Activated CD4-positive, alpha-beta memory T cell treated with anti-CD3 and anti-CD28 coated beads, Interleukin-2, amount 10 ng/mL, durations not matched to agents 7 days and 5 days (primary cell): ENCODE measurements around the gene TMEM178A. TPM values are rescaled to one million over a fixed set of nuclear protein-coding genes. Genes with fewer than 3 reads are reported as not detected.

ENCODE experiments used
- CTCF ChIA-PET: fragments of 350-600 bp; sonication (Branson Sonifier 250); formaldehyde crosslinking; loops from one replicate; lab custom pipeline; 2021; ENCODE audit warnings: antibody characterized with exemption, inconsistent platforms; lab: Charles Lee
- POLR2A ChIA-PET: fragments of 350-600 bp; sonication (Branson Sonifier 250); formaldehyde crosslinking; loops from one replicate; lab custom pipeline; 2021; ENCODE audit warnings: antibody characterized with exemption; lab: Charles Lee
- DNase-seq: peaks from one replicate; pipeline ENCODE4 v3.0.0-alpha.2; 2020
- H3K27ac Mint-ChIP-seq: one replicate; pipeline ENCODE4 v1.8.0; 2021; ENCODE audit warnings: mild to moderate bottlenecking, mixed read lengths
- H3K27me3 Mint-ChIP-seq: one replicate; pipeline ENCODE4 v1.8.0; 2021; ENCODE audit warnings: mixed read lengths
- H3K36me3 Mint-ChIP-seq: one replicate; pipeline ENCODE4 v1.8.0; 2021; ENCODE audit warnings: low read depth, mixed read lengths
- H3K4me1 Mint-ChIP-seq: one replicate; pipeline ENCODE4 v1.8.0; 2021; ENCODE audit warnings: mixed read lengths
- H3K4me3 Mint-ChIP-seq: one replicate; pipeline ENCODE4 v1.8.0; 2021; ENCODE audit warnings: mild to moderate bottlenecking, mixed read lengths
- H3K9me3 Mint-ChIP-seq: one replicate; pipeline ENCODE4 v1.8.0; 2021; ENCODE audit warnings: mixed read lengths
- total RNA-seq, 2 experiments: library from RNA; stranded (reverse); gene quantifications; one replicate each; pipeline ENCODE4 v1.2.3, GENCODE V29; 2021

TMEM178A gene
- total RNA-seq, 2 experiments from 2014 or later, result 0.43 TPM

DNA sequence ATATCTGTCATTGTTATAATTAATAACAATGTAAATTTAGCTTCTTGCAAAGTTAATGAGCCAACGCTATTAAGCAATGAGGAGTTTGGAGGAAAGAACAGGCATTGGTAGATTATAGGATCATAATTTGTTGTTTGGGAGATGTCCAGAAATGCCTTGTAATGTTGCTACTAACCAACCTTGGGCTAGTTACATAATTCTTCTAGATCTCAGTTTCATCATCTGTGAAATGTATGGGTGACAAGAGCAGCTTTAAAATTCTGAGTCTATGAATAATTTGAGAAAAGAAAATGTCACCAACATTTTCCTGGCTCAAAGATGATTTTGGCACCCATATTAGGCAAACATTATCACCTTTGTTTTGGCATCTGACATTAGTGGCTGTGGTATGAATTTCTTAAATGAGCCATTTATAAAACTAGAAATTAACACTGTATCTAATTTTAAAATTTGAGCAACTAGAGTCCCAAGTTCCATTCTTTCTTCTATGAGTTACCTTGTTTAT is 2.9 kb downstream of the TMEM178A start:
- DNase-seq, result no peak
- POLR2A ChIA-PET, result no interaction called here
- Mint-ChIP-seq H3K4me1 (peaks cover 13% of the 10 kb centered on the region), H3K9me3 (no peaks in the 10 kb centered on the region), H3K36me3 (peaks cover 5% of the 10 kb centered on the region), H3K27me3 (peaks cover 65% of the 10 kb centered on the region), H3K27ac (no peak overlapping the region), H3K4me3 (no peak overlapping the region)
- CTCF ChIA-PET, result no interaction called here

DNA sequence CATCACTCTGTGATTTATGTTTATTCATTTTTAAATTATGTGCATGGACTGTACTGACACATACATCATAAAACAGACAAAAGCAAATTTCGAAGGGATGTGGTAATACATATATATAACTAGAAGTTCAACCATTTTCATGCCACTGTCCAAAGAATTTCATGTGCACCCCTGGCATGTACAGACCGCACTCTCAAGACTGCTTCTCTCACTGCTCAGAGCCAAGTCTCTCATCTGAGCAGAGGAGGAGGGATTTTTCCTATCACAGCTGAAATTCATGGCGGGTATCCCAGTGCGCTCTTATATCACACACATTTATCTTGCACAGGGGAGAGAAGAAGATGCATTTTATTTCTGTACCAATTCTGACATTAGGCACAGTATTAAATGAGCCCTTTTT is 5.9 kb downstream of the TMEM178A start:
- H3K27ac Mint-ChIP-seq, result no peak overlapping the region
- no peak overlapping the region for H3K4me3 Mint-ChIP-seq
- peaks cover 4% of the 10 kb centered on the region for H3K4me1 Mint-ChIP-seq
- POLR2A ChIA-PET, result no interaction called here
- H3K27me3 Mint-ChIP-seq, result peaks cover 46% of the 10 kb centered on the region
- no peaks in the 10 kb centered on the region for H3K9me3 Mint-ChIP-seq
- DNase-seq, result no peak
- H3K36me3 Mint-ChIP-seq, result peaks cover 2% of the 10 kb centered on the region
- CTCF ChIA-PET, result no interaction called here

GRCh38 chr2:39673018-39673417 is 7.3 kb downstream of the TMEM178A start:
- no peak overlapping the region for H3K4me3 Mint-ChIP-seq
- POLR2A ChIA-PET, result no interaction called here
- DNase-seq, result no peak
- H3K36me3 Mint-ChIP-seq, result no peaks in the 10 kb centered on the region
- CTCF ChIA-PET, result no interaction called here
- no peaks in the 10 kb centered on the region for H3K4me1 Mint-ChIP-seq
- H3K9me3 Mint-ChIP-seq, result no peaks in the 10 kb centered on the region
- no peak overlapping the region for H3K27ac Mint-ChIP-seq
- peaks cover 42% of the 10 kb centered on the region for H3K27me3 Mint-ChIP-seq

DNA sequence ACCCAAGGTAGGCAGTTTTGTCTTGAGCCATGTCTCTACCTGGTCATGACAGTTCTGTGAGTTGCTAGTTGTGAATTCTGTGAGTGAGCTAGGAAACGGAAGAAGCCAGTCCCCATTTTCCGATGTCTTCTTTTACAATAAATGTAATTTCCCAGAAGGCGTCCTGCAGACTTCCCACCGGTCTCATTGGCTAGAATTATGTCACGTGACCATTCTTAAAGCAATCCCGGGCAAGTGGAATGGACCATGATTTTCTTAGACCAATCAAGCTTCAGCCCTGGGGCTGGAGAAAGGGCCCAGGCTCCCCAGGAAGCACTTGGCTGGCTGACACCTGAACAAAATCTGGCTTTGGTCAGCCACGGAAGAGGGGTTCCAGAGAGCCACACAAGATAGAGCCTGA is 10.6 kb downstream of the TMEM178A start:
- Mint-ChIP-seq H3K27ac (no peak overlapping the region), H3K4me3 (no peak overlapping the region), H3K36me3 (no peaks in the 10 kb centered on the region), H3K27me3 (peaks cover 30% of the 10 kb centered on the region), H3K4me1 (no peaks in the 10 kb centered on the region), H3K9me3 (no peaks in the 10 kb centered on the region)
- POLR2A ChIA-PET, result no interaction called here
- DNase-seq, result no peak
- CTCF ChIA-PET, result no interaction called here

DNA sequence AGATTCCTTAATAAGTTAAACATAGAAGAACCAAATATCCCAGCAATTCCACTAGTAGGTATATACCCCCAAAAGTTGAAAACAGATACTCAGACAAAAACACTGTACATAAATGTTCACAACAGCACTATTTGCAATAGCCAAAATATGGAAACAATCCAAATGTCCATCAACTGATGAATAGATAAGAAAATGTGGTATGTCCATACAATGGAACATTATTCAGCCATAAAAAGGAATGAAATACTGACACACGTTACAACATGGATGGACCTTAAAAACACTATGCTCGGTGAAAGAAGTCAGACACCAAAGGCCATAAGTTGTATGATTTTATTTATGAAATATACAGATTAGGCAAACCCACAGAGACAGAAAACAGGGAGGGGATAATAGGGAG is 12.5 kb downstream of the TMEM178A start:
- no peaks in the 10 kb centered on the region for H3K4me1 Mint-ChIP-seq
- H3K36me3 Mint-ChIP-seq, result no peaks in the 10 kb centered on the region
- H3K4me3 Mint-ChIP-seq, result no peak overlapping the region
- no peak for DNase-seq
- H3K9me3 Mint-ChIP-seq, result no peaks in the 10 kb centered on the region
- H3K27me3 Mint-ChIP-seq, result peaks cover 22% of the 10 kb centered on the region
- H3K27ac Mint-ChIP-seq, result no peak overlapping the region
- POLR2A ChIA-PET, result no interaction called here
- CTCF ChIA-PET, result no interaction called here

- no peaks in the 10 kb centered on the region for H3K4me1 Mint-ChIP-seq
- H3K27me3 Mint-ChIP-seq, result peaks cover 27% of the 10 kb centered on the region
- ChIA-PET CTCF (no interaction called here), POLR2A (no interaction called here)
- H3K27ac Mint-ChIP-seq, result no peak overlapping the region
- no peaks in the 10 kb centered on the region for H3K9me3 Mint-ChIP-seq
- no peak for DNase-seq
- H3K4me3 Mint-ChIP-seq, result no peak overlapping the region
- H3K36me3 Mint-ChIP-seq, result no peaks in the 10 kb centered on the region
Measured at GRCh38 chr2:39679805-39680204, 14.1 kb downstream of the TMEM178A start.

GRCh38 chr2:39682066-39682692 is 16.5 kb downstream of the TMEM178A start:
- Mint-ChIP-seq H3K4me3 (no peak overlapping the region), H3K27ac (no peak overlapping the region), H3K27me3 (peaks cover 29% of the 10 kb centered on the region), H3K36me3 (no peaks in the 10 kb centered on the region), H3K4me1 (no peaks in the 10 kb centered on the region), H3K9me3 (no peaks in the 10 kb centered on the region)
- POLR2A ChIA-PET, result no interaction called here
- CTCF ChIA-PET, result no interaction called here
- DNase-seq, result no peak

GRCh38 chr2:39683022-39683699 is 17.4 kb downstream of the TMEM178A start:
- CTCF ChIA-PET, result no interaction called here

GRCh38 chr2:39684464-39684863 is 18.7 kb downstream of the TMEM178A start:
- Mint-ChIP-seq H3K4me3 (no peak overlapping the region), H3K27ac (no peak overlapping the region), H3K27me3 (peaks cover 22% of the 10 kb centered on the region), H3K9me3 (no peaks in the 10 kb centered on the region), H3K36me3 (no peaks in the 10 kb centered on the region), H3K4me1 (no peaks in the 10 kb centered on the region)
- ChIA-PET CTCF (no interaction called here), POLR2A (no interaction called here)
- no peak for DNase-seq

More at GRCh38 chr2:39683022-39683699, 17.4 kb downstream of the TMEM178A start:
- H3K4me3 Mint-ChIP-seq, result no peak overlapping the region
- DNase-seq, result no peak
- no peaks in the 10 kb centered on the region for H3K36me3 Mint-ChIP-seq
- H3K27ac Mint-ChIP-seq, result no peak overlapping the region
- peaks cover 23% of the 10 kb centered on the region for H3K27me3 Mint-ChIP-seq
- POLR2A ChIA-PET, result no interaction called here
- no peaks in the 10 kb centered on the region for H3K4me1 Mint-ChIP-seq
- no peaks in the 10 kb centered on the region for H3K9me3 Mint-ChIP-seq

DNA sequence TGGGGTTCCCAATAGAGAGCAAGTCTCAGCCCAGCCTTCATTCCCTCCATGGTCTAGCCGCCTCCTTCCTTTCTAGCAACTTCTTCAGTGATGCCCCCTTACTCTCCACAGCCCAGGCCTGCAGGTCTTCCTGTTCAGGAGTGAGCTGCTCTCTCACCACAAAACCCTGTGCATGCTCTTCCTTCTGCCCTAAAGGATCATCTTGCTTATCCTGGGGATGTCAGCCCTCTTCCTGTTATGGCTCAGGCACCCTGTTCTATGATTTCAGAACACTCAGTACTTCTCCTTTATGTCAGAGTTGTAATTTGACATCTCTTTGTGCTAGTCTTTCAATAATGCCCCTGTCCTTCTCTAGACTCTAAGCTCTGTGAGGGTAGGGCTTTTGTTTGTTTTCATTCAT is 19.4 kb downstream of the TMEM178A start:
- ChIA-PET POLR2A (no interaction called here), CTCF (no interaction called here)
- no peaks in the 10 kb centered on the region for H3K36me3 Mint-ChIP-seq
- no peaks in the 10 kb centered on the region for H3K4me1 Mint-ChIP-seq
- no peaks in the 10 kb centered on the region for H3K9me3 Mint-ChIP-seq
- H3K4me3 Mint-ChIP-seq, result no peak overlapping the region
- H3K27me3 Mint-ChIP-seq, result peaks cover 21% of the 10 kb centered on the region
- H3K27ac Mint-ChIP-seq, result no peak overlapping the region
- no peak for DNase-seq

- DNase-seq, result no peak
- ChIA-PET CTCF (no interaction called here), POLR2A (no interaction called here)
- peaks cover 23% of the 10 kb centered on the region for H3K27me3 Mint-ChIP-seq
- no peak overlapping the region for H3K27ac Mint-ChIP-seq
- no peaks in the 10 kb centered on the region for H3K4me1 Mint-ChIP-seq
- no peaks in the 10 kb centered on the region for H3K36me3 Mint-ChIP-seq
- H3K9me3 Mint-ChIP-seq, result no peaks in the 10 kb centered on the region
- H3K4me3 Mint-ChIP-seq, result no peak overlapping the region
Measured at GRCh38 chr2:39686456-39686855, 20.7 kb downstream of the TMEM178A start.

- ChIA-PET POLR2A (no interaction called here), CTCF (interaction anchor here (1.4 kb wide), 1 partner anchor 42 kb away, joined by 6 read pairs; no protein-coding TSS in a partner anchor)
- Mint-ChIP-seq H3K27me3 (peaks cover 30% of the 10 kb centered on the region), H3K4me3 (no peak overlapping the region), H3K27ac (no peak overlapping the region), H3K36me3 (no peaks in the 10 kb centered on the region), H3K9me3 (no peaks in the 10 kb centered on the region), H3K4me1 (no peaks in the 10 kb centered on the region)
- DNase-seq, result no peak
Measured at GRCh38 chr2:39688181-39688580, 22.5 kb downstream of the TMEM178A start.

- Mint-ChIP-seq H3K27ac (no peak overlapping the region), H3K4me3 (no peak overlapping the region), H3K36me3 (no peaks in the 10 kb centered on the region), H3K27me3 (peaks cover 32% of the 10 kb centered on the region), H3K4me1 (no peaks in the 10 kb centered on the region), H3K9me3 (no peaks in the 10 kb centered on the region)
- ChIA-PET CTCF (interaction anchor here (1.4 kb wide), 1 partner anchor 41 kb away, joined by 6 read pairs; no protein-coding TSS in a partner anchor), POLR2A (no interaction called here)
- no peak for DNase-seq
Measured at GRCh38 chr2:39689272-39689841, 23.6 kb downstream of the TMEM178A start.
